SIG-M5 treated with dmso at 0.1 percent for 504 hours (cell line): ENCODE measurements around the gene NCAN.
"Not testable (repeated sequence)": the region's sequence is repeated elsewhere in the genome, so short reads cannot be mapped to it uniquely, and the experiment has no call there.

Source experiments
- DNase-seq: peaks from one replicate; lab custom pipeline; 2025; ENCODE audit not compliant: unreplicated experiment; lab: John Stamatoyannopoulos, UW

The NCAN gene

DNA sequence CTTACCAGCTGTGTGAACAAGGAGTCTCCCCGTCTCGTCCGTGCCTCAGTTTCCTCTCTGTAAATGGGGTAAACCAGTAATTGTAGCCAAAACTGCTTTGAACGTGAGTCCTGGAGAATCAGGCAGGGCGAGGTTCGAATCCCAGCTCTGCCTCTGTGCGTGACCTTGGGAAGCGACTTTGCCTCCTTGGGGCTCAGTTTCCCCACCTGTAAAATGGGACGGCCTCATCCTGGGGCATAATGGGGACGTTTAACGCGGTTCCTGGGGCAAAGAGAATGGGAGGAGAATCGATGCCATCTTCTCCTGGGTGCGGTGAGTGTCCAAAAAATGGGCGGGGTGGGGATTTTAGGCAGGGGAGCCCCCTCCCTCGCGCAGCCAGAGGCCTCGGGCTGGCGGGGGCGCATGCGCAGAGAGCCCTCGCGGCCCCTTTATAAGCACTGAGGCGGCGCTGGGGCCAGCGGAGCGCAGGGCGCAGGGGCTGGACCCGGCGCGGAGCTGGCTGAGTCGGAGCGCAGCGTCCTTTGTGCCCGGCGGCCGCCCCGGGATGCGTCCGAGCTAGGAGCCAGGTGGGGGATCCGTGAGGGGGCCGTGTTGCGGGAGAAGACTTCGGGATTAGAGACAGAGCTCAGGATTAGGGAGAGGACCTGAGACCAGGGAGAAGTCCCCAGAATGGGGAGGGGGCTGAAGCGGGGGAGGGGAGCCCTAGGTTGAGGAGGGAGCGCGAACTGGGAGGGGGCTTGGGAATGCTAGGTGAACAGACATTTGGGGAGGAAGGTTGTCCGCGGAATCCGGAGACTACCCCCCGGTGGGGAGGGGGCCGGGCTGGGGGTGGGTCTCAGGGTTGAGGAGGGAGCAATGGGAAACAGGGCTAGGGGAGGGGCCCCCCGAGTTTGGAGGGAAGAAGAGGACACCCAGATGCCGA, at the start of gene NCAN:
Gene NCAN (plus strand): TSS at position 460 of the 922 bp plus-strand sequence. CDS start 4,996 bp downstream, outside the sequence.
- DNase-seq: no peak

- DNase-seq: no peak
Observed at GRCh38 chr19:19162495-19162894, 49.3 kb upstream of the NCAN start.

- DNase-seq: no peak
Observed at GRCh38 chr19:19165396-19165795, 46.4 kb upstream of the NCAN start.

GRCh38 chr19:19167612-19168011, 44.1 kb upstream of the NCAN start:
- no peak for DNase-seq

DNA sequence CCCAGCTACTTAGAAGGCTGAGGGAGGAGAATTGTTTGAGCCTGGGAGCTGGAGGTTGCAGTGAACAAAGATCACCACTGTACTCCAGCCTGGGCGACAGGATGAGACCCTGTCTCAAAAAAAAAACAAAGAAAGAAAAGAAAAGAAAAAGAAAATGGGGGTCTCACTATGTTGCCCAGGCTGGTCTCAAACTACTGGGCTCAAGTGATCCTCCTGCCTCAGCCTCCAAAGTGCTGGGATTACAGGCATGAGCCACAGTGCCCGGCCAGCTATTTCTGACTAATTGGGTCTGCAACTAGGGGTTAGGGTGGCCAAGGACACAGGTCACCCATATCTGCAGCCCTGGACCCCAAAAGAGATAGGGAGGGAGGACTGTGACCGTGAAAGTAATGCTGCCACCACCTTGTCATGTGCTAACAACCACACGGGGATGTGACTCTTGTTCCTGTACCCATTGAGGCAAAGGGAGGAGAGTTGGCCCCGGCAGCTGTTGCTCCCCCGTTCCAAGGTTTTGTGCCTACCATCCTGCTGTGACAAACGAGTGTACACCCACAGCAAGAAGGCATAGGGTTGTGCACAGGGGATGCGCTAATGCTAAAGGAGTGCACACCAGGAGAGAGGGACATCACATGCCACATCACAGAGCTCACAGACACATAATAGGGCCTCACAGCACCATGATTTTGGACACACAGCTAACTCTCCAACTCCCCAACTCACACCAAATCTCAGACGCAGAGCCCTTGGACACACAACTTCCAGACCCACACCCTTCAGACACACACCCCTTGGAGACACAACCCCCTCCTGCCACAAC, 42.3 kb upstream of the NCAN start:
- no peak for DNase-seq

DNA sequence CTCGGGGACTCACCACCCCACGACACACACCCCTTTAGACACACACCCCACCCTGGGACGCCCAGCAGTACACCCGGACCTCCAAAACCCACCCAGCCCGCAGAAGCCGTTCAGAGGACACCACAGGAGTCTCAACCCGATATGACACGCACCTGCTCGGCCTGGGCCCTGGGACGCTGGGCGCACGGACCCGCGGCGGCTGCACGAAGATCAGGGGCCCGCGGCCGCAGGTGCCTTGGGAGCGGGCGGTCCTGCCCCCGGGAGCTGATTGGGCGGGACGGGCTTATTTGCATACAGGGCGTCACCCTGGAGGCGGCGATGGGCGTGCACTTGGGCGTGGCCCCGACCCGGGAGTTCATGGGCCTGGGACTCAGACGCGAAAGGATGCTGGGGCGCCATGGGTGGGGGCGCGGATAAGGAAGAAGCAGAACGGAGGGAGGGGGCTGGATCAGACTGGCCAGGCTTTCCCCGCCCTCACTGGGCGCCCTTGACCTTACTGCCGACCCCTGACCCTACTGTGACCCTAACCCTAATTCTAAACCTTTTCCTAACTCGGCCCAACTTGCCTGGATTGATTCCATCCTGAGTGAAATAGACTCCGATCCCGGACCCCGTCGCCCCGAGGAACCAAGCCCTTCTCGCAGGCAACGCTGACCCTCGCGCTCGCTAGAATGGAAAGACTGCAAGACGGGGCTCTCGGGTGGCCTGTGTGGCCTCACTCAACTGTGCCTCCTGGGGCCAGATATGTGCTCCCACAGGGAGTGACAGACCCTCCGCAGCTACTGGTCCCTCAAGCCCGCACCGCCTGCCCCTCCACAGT, 41.5 kb upstream of the NCAN start, which contains the start of gene MEF2B:
Gene MEF2B (minus strand): TSS at position 211 of the 820 bp plus-strand sequence. CDS start 19,528 bp downstream, outside the sequence.
- DNase-seq: peak; percentile 42

- no peak for DNase-seq
Observed at GRCh38 chr19:19170873-19171672, 40.7 kb upstream of the NCAN start.

GRCh38 chr19:19171821-19172532, 39.8 kb upstream of the NCAN start:
- DNase-seq: peak; percentile 58

GRCh38 chr19:19173243-19173642, 38.5 kb upstream of the NCAN start:
- not testable (repeated sequence) for DNase-seq

DNA sequence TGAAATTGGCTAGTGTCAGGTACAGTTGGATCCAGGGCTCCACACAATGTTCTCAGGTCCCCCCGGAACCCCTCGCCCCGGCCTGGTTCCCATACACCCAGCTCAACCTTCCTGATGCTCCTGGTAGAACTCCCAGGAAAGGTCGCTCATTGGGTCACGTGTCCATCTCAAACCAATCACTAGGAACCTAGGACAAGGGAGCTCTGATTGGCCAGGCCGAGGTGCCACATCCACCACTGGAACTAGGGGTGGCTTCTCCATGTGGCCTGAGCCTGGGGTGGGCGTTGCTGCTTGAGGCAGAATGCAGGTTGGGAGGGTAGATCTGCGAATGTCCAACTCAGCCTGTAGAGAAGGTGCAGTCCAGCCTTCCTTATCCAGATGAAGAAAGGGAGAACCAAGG, 34.8 kb upstream of the NCAN start:
- DNase-seq: no peak

- no peak for DNase-seq
Observed at GRCh38 chr19:19179548-19180441, 32.0 kb upstream of the NCAN start.

GRCh38 chr19:19181488-19181998, 30.2 kb upstream of the NCAN start:
- DNase-seq: peak; percentile 32

GRCh38 chr19:19185853-19186740, 25.7 kb upstream of the NCAN start:
- DNase-seq: peak; percentile 45

DNA sequence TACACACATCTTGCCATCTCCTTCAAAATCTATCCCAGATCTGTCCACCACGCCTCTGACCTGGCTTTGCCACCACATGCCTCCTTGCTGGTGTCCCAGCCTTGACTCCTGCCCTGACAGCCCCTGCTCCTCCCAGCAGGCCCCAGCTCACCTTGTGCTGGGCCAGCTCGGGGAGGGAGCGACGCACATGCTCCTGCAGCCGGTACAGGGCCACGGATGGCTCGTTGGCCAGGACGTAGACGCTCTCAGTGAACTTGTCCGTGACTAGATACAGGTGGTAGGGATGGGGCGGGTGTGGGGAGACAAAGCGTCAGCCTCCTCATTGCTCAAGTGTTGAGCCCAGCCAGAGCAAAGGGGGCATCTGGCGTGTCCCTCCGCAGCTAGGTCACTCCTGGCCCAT, 25.0 kb upstream of the NCAN start:
- DNase-seq: no peak

DNA sequence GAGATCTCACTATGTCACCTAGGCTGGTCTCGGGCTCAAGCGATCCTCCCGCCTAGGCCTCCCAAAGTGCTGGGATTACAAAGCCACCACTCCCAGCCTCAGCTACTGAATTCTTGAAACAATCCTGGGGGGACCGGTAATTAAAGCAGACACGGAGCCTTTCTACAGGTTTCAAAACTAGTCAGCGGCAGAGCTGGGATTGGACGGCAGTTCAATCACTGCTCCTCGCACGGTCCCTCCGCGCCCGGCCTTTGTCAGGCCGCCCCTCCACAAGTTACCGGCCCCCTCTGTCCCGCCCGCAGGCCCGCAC, 20.0 kb upstream of the NCAN start:
- no peak for DNase-seq

DNA sequence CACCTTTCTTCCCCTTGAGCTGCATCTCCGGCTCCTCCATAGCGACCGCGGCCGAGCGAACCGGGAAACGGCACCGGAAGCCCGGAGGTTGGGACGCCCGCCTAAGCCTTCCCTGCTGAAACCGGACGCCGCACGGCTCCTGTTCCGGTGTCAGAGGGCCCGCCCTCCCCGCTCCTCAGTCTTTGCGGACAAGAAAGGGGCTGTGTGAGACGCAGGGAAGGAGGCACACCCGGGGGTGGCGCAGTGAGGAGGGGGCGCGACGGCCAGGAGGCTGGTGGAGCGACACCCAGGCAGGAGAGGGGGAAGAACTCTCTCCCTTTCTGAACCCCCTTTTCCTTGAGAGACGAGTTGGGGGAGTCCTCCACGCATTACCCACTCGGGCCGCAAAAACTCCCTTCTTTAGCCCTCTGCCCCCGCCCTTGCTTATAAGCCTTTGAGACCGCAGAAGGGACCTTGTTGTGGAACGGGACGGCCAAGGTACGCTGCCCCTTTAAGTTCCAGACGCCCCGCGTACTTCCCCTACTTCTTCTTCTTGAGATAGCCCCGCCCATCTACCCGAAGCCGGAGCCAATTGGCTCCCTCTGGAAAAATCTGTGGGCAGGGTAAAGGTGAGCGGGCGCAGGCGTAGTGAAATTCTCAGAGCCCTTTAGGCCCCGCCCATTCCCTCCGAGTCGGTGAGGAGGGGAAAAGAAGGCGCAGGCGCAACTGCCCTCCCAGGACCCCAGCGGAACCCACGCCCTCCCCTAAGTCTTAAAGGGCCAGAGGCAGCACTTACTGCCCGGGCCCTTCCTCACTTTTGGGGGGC, 19.5 kb upstream of the NCAN start, which contains the start of the genes BORCS8 and RFXANK:
Gene BORCS8 (minus strand): TSS at position 75 of the 805 bp plus-strand sequence. CDS start 35 bp downstream, at position 40.
Gene RFXANK (plus strand): TSS at position 181 of the 805 bp plus-strand sequence. CDS start 1,689 bp downstream, outside the sequence.
- DNase-seq: peak; percentile 99
